Mesendoderm (in vitro differentiated cells): ENCODE results near the gene SCN8A.

Experiments used
- DNase-seq: peaks from one replicate; pipeline ENCODE4 v3.0.0; 2013
- H2AK5ac ChIP-seq: 2 replicates; pipeline ENCODE4 v1.6.1; 2013; ENCODE audit warnings: low read length, inconsistent platforms
- H2BK120ac ChIP-seq: 2 replicates; pipeline ENCODE4 v1.6.1; 2013; ENCODE audit warnings: low read depth, mild to moderate bottlenecking, low read length, moderate library complexity, mixed read lengths
- H2BK15ac ChIP-seq: replicated peaks from 2 replicates; pipeline ENCODE4 v1.6.1; 2013; ENCODE audit warnings: low read depth, mild to moderate bottlenecking, moderate library complexity
- H2BK5ac ChIP-seq: 2 replicates; pipeline ENCODE4 v1.6.1; 2013; ENCODE audit warnings: low read length, inconsistent platforms
- H3K18ac ChIP-seq: 2 replicates; pipeline ENCODE4 v1.6.1; 2013; ENCODE audit warnings: mild to moderate bottlenecking, low read length, mixed read lengths
- H3K23ac ChIP-seq: one replicate; pipeline ENCODE4 v1.6.1; 2013; ENCODE audit warnings: low read length
- H3K27ac ChIP-seq: 2 replicates; pipeline ENCODE4 v1.5.1; 2013; ENCODE audit warnings: low read depth, mild to moderate bottlenecking, inconsistent platforms, low read length, moderate library complexity
- H3K27me3 ChIP-seq: 2 replicates; pipeline ENCODE4 v1.6.1; 2013; ENCODE audit warnings: low read length, control low read depth, mild to moderate bottlenecking, inconsistent platforms; ENCODE audit not compliant: insufficient read depth, poor library complexity
- H3K36me3 ChIP-seq: 2 replicates; pipeline ENCODE4 v1.6.1; 2013; ENCODE audit warnings: low read length, inconsistent platforms; ENCODE audit not compliant: control insufficient read depth, insufficient read depth
- H3K4ac ChIP-seq: one replicate; pipeline ENCODE4 v1.6.1; 2013; ENCODE audit warnings: low read depth, mild to moderate bottlenecking, low read length, moderate library complexity
- H3K4me1 ChIP-seq: 2 replicates; pipeline ENCODE4 v1.6.1; 2013; ENCODE audit warnings: low read depth, low read length, inconsistent platforms; ENCODE audit not compliant: control insufficient read depth
- H3K4me2 ChIP-seq: 2 replicates; pipeline ENCODE4 v1.6.1; 2013; ENCODE audit warnings: low read length
- H3K4me3 ChIP-seq: 2 replicates; pipeline ENCODE4 v1.5.1; 2013; ENCODE audit warnings: mild to moderate bottlenecking, low read length
- H3K56ac ChIP-seq: one replicate; pipeline ENCODE4 v1.6.1; 2013; ENCODE audit warnings: low read length
- H3K79me1 ChIP-seq: 2 replicates; pipeline ENCODE4 v1.6.1; 2013; ENCODE audit warnings: low read length, inconsistent platforms
- H3K79me2 ChIP-seq: 2 replicates; pipeline ENCODE4 v1.6.1; 2013; ENCODE audit warnings: mild to moderate bottlenecking, low read length; ENCODE audit not compliant: control insufficient read depth, insufficient read depth
- H3K9ac ChIP-seq: 2 replicates; pipeline ENCODE4 v1.6.1; 2013; ENCODE audit warnings: low read length, inconsistent platforms
- H4K5ac ChIP-seq: one replicate; pipeline ENCODE4 v1.6.1; 2013; ENCODE audit warnings: low read length
- H4K8ac ChIP-seq: one replicate; pipeline ENCODE4 v1.6.1; 2013; ENCODE audit warnings: low read depth, mild to moderate bottlenecking, control low read depth, low read length, moderate library complexity
- WGBS: extraction: QIAGEN DNeasy Blood & Tissue Kit; methylation state at CpG from one replicate; pipeline ENCODE4 v1.1.7; 2013; ENCODE audit warnings: low lambda C conversion rate, missing lambda C conversion rate; ENCODE audit not compliant: insufficient coverage; ENCODE audit errors: extremely low coverage; 5-methylcytosine and 5-hydroxymethylcytosine counted together

Gene SCN8A

DNA sequence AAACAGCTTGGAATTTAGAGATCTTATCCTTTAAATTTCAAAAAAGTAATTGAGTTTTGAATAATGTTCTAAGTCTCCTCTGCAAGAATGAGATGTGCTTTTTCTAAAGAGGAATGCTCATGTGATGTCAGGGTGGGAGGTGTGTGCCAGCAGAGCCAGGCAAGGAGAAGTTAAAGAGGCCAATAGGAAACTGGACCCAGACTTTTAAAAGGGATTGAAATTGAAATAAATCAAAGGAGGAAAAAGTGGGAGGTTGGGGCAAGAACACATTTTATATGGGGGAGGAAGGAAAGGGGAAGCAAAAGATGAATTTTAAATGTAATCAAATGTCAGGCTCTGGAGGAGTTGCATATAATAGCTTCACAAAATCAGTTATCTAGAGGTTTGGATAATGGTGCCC is 131.4 kb downstream of the SCN8A start:
- H3K4me1 ChIP-seq: no peaks in the 10 kb centered on the region
- no peaks in the 10 kb centered on the region for H3K79me2 ChIP-seq
- no peak overlapping the region for H2AK5ac ChIP-seq
- H3K56ac ChIP-seq: no peak overlapping the region
- no peak overlapping the region for H2BK5ac ChIP-seq
- H3K27ac ChIP-seq: no peak overlapping the region
- no peak overlapping the region for H3K23ac ChIP-seq
- no peak overlapping the region for H3K4ac ChIP-seq
- no peaks in the 10 kb centered on the region for H3K27me3 ChIP-seq
- no peak overlapping the region for H4K8ac ChIP-seq
- no peak overlapping the region for H4K5ac ChIP-seq
- no peak overlapping the region for H2BK15ac ChIP-seq
- no peaks in the 10 kb centered on the region for H3K79me1 ChIP-seq
- no peak overlapping the region for H3K4me3 ChIP-seq
- no peak overlapping the region for H2BK120ac ChIP-seq
- no peak overlapping the region for H3K18ac ChIP-seq
- no peak for DNase-seq
- no peak overlapping the region for H3K9ac ChIP-seq
- no peaks in the 10 kb centered on the region for H3K36me3 ChIP-seq
- no peak overlapping the region for H3K4me2 ChIP-seq

GRCh38 chr12:51726161-51726560 is 135.1 kb downstream of the SCN8A start:
- Histone ChIP-seq H3K56ac (no peak overlapping the region), H3K27ac (no peak overlapping the region), H3K9ac (no peak overlapping the region), H3K18ac (no peak overlapping the region), H3K79me2 (no peaks in the 10 kb centered on the region), H3K79me1 (no peaks in the 10 kb centered on the region), H3K4ac (no peak overlapping the region), H2BK5ac (no peak overlapping the region), H3K27me3 (no peaks in the 10 kb centered on the region), H4K5ac (no peak overlapping the region), H3K4me2 (no peak overlapping the region), H3K36me3 (no peaks in the 10 kb centered on the region), H4K8ac (no peak overlapping the region), H3K4me3 (no peak overlapping the region), H2BK120ac (no peak overlapping the region), H2BK15ac (no peak overlapping the region), H3K4me1 (no peaks in the 10 kb centered on the region), H2AK5ac (no peak overlapping the region), H3K23ac (no peak overlapping the region)
- no CpG with 5 or more reads among the region's 1 CpG for WGBS
- DNase-seq: no peak

GRCh38 chr12:51726931-51727330 is 135.9 kb downstream of the SCN8A start:
- Histone ChIP-seq H3K79me1 (no peaks in the 10 kb centered on the region), H3K56ac (no peak overlapping the region), H3K27me3 (no peaks in the 10 kb centered on the region), H3K4ac (no peak overlapping the region), H2BK15ac (no peak overlapping the region), H3K36me3 (no peaks in the 10 kb centered on the region), H3K79me2 (no peaks in the 10 kb centered on the region), H2AK5ac (no peak overlapping the region), H4K8ac (no peak overlapping the region), H3K18ac (no peak overlapping the region), H3K27ac (no peak overlapping the region), H3K9ac (no peak overlapping the region), H2BK5ac (no peak overlapping the region), H3K4me1 (no peaks in the 10 kb centered on the region), H3K4me3 (no peak overlapping the region), H2BK120ac (no peak overlapping the region), H3K23ac (no peak overlapping the region), H3K4me2 (no peak overlapping the region), H4K5ac (no peak overlapping the region)
- DNase-seq: no peak
- WGBS: no CpG with 5 or more reads among the region's 2 CpGs

DNA sequence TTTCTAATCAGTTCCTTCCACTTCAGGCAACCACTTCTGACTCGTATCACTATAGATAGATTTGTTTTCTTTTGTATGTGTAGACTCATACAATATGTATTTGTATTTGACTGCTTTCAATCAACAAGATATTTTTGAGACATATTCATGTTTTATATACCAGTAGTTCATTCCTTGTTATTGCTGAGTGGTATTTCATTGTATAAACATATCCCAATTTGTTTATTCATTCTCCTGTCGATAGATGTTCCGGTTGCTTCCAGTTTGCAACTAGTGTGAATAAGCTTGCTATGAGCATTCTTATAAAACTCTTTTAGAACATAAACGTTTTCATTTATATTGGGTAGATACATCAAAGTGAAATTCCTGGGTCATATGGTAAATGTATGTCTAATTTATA is 138.3 kb downstream of the SCN8A start:
- Histone ChIP-seq H3K36me3 (no peaks in the 10 kb centered on the region), H3K79me2 (no peaks in the 10 kb centered on the region), H3K4me2 (no peak overlapping the region), H3K27ac (no peak overlapping the region), H2BK5ac (no peak overlapping the region), H3K27me3 (no peaks in the 10 kb centered on the region), H3K9ac (no peak overlapping the region), H3K56ac (no peak overlapping the region), H3K4ac (no peak overlapping the region), H3K79me1 (no peaks in the 10 kb centered on the region), H3K4me1 (no peaks in the 10 kb centered on the region), H3K4me3 (no peak overlapping the region), H3K23ac (no peak overlapping the region), H2AK5ac (no peak overlapping the region), H2BK120ac (no peak overlapping the region), H4K8ac (no peak overlapping the region), H3K18ac (no peak overlapping the region), H4K5ac (no peak overlapping the region), H2BK15ac (no peak overlapping the region)
- WGBS: no CpG with 5 or more reads among the region's 4 CpGs
- no peak for DNase-seq

DNA sequence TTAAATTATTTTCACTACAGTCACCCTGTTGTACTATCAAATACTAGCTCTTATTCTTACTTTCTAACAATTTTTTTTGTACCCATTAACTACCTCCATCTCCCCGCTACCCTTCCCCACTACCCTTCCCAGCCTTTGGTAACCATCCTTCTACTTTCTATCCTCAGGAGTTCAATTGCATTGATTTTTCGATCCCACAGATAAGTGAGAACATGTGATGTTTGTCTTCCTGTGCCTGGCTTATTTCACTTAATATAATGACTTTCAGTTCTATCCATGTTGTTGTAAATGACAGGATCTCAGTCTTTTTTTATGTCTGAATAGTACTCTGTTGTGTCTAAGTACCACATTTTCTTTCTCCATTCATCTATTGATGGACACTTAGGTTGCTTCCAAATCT is 139.7 kb downstream of the SCN8A start:
- Histone ChIP-seq H3K27me3 (no peaks in the 10 kb centered on the region), H2BK5ac (no peak overlapping the region), H2BK120ac (no peak overlapping the region), H2BK15ac (no peak overlapping the region), H2AK5ac (no peak overlapping the region), H3K4me3 (no peak overlapping the region), H3K18ac (no peak overlapping the region), H3K4ac (no peak overlapping the region), H3K79me2 (no peaks in the 10 kb centered on the region), H3K4me1 (no peaks in the 10 kb centered on the region), H4K8ac (no peak overlapping the region), H3K4me2 (no peak overlapping the region), H3K36me3 (no peaks in the 10 kb centered on the region), H3K56ac (no peak overlapping the region), H4K5ac (no peak overlapping the region), H3K79me1 (no peaks in the 10 kb centered on the region), H3K27ac (no peak overlapping the region), H3K9ac (no peak overlapping the region), H3K23ac (no peak overlapping the region)
- DNase-seq: no peak
- WGBS: 100% methylated on average over 1 of the region's 2 CpGs

- H3K4me1 ChIP-seq: no peaks in the 10 kb centered on the region
- no peaks in the 10 kb centered on the region for H3K79me2 ChIP-seq
- no peak overlapping the region for H3K4ac ChIP-seq
- no peak overlapping the region for H3K18ac ChIP-seq
- H3K27me3 ChIP-seq: no peaks in the 10 kb centered on the region
- no peak for DNase-seq
- H4K8ac ChIP-seq: no peak overlapping the region
- no peaks in the 10 kb centered on the region for H3K36me3 ChIP-seq
- H3K23ac ChIP-seq: no peak overlapping the region
- no peak overlapping the region for H2BK5ac ChIP-seq
- H3K4me2 ChIP-seq: no peak overlapping the region
- H2BK15ac ChIP-seq: no peak overlapping the region
- H4K5ac ChIP-seq: no peak overlapping the region
- H3K4me3 ChIP-seq: no peak overlapping the region
- no peak overlapping the region for H3K9ac ChIP-seq
- no peak overlapping the region for H2AK5ac ChIP-seq
- H2BK120ac ChIP-seq: no peak overlapping the region
- H3K27ac ChIP-seq: no peak overlapping the region
- H3K79me1 ChIP-seq: no peaks in the 10 kb centered on the region
- WGBS: no CpG with 5 or more reads among the region's 2 CpGs
- H3K56ac ChIP-seq: no peak overlapping the region
Observed at GRCh38 chr12:51740536-51740935, 149.5 kb downstream of the SCN8A start.
